BJ (cell line): ENCODE results near the gene API5. TPM values are rescaled to one million over a fixed set of nuclear protein-coding genes. Genes with fewer than 3 reads are reported as not detected.
"Not testable (repeated sequence)": the region's sequence is repeated elsewhere in the genome, so short reads cannot be mapped to it uniquely, and the experiment has no call there.

Source experiments
- CTCF ChIA-PET: fragments of 350-600 bp; formaldehyde crosslinking; extraction: SDS; loops from one replicate; lab custom pipeline; 2021; ENCODE audit warnings: antibody characterized with exemption, inconsistent platforms; lab: Yijun Ruan, JAX
- POLR2A ChIA-PET: fragments of 300-600 bp; sonication (Branson Sonifier 250); formaldehyde crosslinking; extraction: SDS; loops from one replicate; lab custom pipeline; 2021; ENCODE audit warnings: antibody characterized with exemption; lab: Charles Lee
- DNase-seq: peaks from one replicate; pipeline ENCODE4 v3.0.0-alpha.2; 2011; ENCODE audit warnings: low read depth
- H3K27me3 ChIP-seq: 2 replicates; pipeline ENCODE4 v1.6.0; 2011; ENCODE audit warnings: low read length; ENCODE audit not compliant: control insufficient read depth, insufficient read depth
- H3K36me3 ChIP-seq: 2 replicates; pipeline ENCODE4 v1.5.1; 2011; ENCODE audit warnings: low read length; ENCODE audit not compliant: control insufficient read depth, insufficient read depth
- H3K4me3 ChIP-seq: 2 replicates; pipeline ENCODE4 v1.5.1; 2011; ENCODE audit warnings: low read depth, mild to moderate bottlenecking, control low read depth, low read length
- CTCF ChIP-seq: IDR thresholded peaks from 2 replicates; pipeline ENCODE4 v1.5.1; 2011; ENCODE audit warnings: low read depth, mild to moderate bottlenecking, control low read depth, inconsistent platforms, low read length, moderate library complexity; ENCODE audit not compliant: insufficient read depth
- polyA plus RNA-seq: library from polyadenylated mRNA; depleted of rRNA; stranded (reverse); fragments of >200 nt; gene quantifications from 2 replicates; pipeline ENCODE4 v1.2.3, GENCODE V29; 2011

Gene API5
- polyA plus RNA-seq, 1 experiment = 29.3 TPM

GRCh38 chr11:43341159-43341558 is 29.4 kb downstream of the API5 start:
- DNase-seq = no peak

GRCh38 chr11:43351426-43351825 is 39.6 kb downstream of the API5 start:
- H3K27me3 ChIP-seq, DNase-seq, H3K36me3 ChIP-seq, POLR2A ChIA-PET, CTCF ChIA-PET, H3K4me3 ChIP-seq: not testable (repeated sequence)

More at GRCh38 chr11:43341159-43341558, 29.4 kb downstream of the API5 start:
- peaks cover 1% of the 10 kb centered on the region for H3K36me3 ChIP-seq
- H3K4me3 ChIP-seq = no peak overlapping the region
- no peak for TF ChIP-seq CTCF
- no peaks in the 10 kb centered on the region for H3K27me3 ChIP-seq
- POLR2A ChIA-PET = no interaction called here
- CTCF ChIA-PET = no interaction called here

- DNase-seq = no peak
- no peak overlapping the region for H3K4me3 ChIP-seq
- no peaks in the 10 kb centered on the region for H3K36me3 ChIP-seq
- POLR2A ChIA-PET = no interaction called here
- CTCF ChIA-PET = interaction anchor here (0.6 kb wide), 1 partner anchor 370 kb away, joined by 3 read pairs; no protein-coding TSS in a partner anchor
- H3K27me3 ChIP-seq = no peaks in the 10 kb centered on the region
- TF ChIP-seq CTCF = no peak
These were observed 42.5 kb downstream of the API5 start for GRCh38 chr11:43354311-43354710.

- ChIA-PET CTCF (interaction anchor here (1.2 to 2.0 kb wide), 2 partner anchors 11 to 45 kb away, joined by 4 read pairs; partner anchors contain the start of gene API5), POLR2A (no interaction called here)
- Histone ChIP-seq H3K36me3 (no peaks in the 10 kb centered on the region), H3K4me3 (no peak overlapping the region), H3K27me3 (no peaks in the 10 kb centered on the region)
- no peak for TF ChIP-seq CTCF
- DNase-seq = no peak
These were observed 44.5 kb downstream of the API5 start for GRCh38 chr11:43356336-43356735.

- Histone ChIP-seq H3K27me3 (no peaks in the 10 kb centered on the region), H3K36me3 (peaks cover 4% of the 10 kb centered on the region; the same call in 1 of the 2 replicates), H3K4me3 (peak overlapping the region; percentile 89)
- POLR2A ChIA-PET = no interaction called here
- no peak for DNase-seq
- TF ChIP-seq CTCF = no peak
- CTCF ChIA-PET = interaction anchor here (1.1 to 2.0 kb wide), 4 partner anchors 9 to 49 kb away, joined by 3 to 7 read pairs (median 4); partner anchors contain the start of gene API5
These were observed 46.5 kb downstream of the API5 start for GRCh38 chr11:43358279-43358800.
